ENCODE data around the gene DNAH12.

DNAH12 gene

GRCh38 chr3:57298041-57298440, 246.1 kb downstream of the DNAH12 start:
- no peak for DNase-seq

- DNase-seq, result no peak
Observed at GRCh38 chr3:57292897-57293526, 251.1 kb downstream of the DNAH12 start.

GRCh38 chr3:57292159-57292896, 251.8 kb downstream of the DNAH12 start, which contains the start of gene ASB14:
TSS of gene ASB14 (minus strand) at chr3:57292685. CDS start at chr3:57292033, 652 bp downstream.
- DNase-seq, result no peak

DNA sequence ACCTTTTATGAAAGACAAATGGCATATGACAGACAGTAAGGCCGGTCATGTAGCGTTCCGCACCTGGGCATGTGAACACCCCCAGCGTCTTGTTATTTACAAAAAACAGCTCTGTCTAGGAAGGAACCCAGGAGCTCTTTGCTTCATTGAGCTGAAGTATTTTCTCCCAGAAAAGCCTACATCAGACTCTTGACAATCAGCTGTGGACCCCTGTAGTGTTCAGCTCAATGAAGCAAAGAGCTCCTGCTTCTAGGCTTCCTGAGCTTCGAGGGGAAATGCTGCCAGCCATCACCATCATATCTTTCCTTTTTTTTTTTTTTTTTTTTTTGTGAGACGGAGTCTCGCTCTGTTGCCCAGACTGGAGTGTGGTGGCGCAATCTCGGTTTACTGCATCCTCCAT, 255.7 kb downstream of the DNAH12 start:
- no peak for DNase-seq

DNA sequence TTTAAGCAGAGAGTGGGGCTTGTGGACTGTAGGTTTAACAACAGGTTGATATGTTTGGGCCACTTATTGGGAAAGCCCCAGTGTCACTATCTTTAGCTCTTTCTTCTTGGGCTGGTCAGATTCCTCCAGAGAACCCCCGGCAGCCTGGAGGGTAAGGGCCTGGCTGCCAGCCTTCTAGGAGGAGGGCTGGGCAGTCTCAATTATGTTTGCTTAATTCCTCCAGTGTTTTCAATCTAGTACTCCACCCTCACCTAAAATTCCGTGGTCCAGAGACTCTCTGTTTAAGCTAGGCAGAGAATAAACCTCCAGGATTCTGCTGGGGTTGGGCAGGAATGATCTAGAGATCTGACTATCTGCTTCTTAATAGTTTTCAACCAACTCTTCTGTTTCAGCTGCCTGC, 256.9 kb downstream of the DNAH12 start:
- DNase-seq, result no peak

DNA sequence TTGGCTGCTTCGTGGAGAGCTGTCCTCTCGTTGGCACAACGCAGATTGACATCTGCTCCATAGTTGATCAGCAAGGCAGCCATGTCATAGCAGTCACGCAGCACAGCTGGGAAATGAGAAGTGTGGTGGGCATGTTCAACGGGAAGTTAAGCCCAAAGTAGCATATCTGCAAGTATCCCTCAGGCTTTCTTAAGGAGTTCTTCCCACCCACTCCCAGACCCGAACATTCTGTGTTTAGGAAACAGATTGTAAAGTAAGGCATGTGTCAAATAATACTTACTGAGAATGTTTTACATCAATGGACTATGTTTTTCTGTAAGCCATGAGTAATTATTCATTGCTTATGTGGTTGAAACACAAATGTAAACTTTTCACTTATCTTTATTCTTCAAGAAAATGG, 260.8 kb downstream of the DNAH12 start:
- DNase-seq, result no peak

DNA sequence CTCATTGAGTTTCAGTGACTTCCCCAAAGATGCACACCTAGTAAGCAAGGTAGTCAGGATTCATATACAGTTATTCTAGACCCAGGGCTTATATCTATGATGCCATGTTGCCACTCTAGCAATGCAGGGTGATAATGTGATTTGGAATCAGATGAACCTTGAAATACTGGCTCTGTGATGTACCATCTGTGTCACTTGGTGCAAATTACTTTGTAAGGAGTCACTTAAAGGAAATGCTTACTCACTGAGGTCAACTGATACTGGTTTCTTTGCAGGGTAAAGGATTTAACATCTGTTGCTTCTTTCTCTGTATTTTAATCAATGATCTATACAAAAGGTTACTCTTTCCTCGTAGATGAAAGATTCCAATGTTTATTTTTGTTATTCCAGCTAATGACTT, 262.4 kb downstream of the DNAH12 start:
- DNase-seq, result no peak

DNA sequence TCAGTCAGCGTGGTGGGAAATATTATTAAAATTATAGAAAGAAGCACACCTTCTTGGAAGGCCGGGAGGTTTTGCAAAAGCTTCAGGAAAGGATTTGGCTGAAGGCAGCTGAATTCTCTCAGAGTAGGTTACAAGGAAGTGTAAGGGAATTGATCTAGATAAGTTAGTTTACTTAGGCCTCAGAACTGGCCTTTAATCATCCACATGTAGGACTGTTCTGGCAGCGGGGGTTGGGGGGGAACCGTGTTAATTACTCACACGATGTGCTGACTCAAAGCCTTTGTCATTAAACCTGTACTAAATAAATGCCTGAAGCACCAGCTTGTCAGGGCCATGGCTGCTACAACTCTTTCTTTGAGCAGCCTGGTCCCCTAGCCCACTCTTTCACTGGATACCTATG, 264.5 kb downstream of the DNAH12 start:
- no peak for DNase-seq

DNA sequence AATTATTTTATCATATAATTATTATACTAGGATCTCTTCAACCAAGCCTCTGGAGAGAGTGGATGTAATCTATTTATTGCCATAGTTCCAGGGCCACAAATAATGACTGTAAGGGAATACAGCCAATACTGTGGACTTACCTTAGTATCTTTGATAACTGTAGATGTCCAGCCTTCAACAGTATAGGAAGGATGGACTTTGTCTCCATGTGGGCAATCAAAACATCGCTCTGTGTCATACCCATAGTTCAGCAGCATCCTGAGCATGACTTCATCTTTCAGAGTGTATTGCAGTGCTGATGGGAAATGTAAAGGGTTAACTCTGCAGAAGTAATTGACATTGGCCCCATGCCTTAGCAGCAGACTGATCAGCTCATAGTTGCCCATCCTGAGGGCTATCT, 265.9 kb downstream of the DNAH12 start:
- DNase-seq, result no peak

GRCh38 chr3:57275393-57275792, 268.8 kb downstream of the DNAH12 start:
- DNase-seq, result no peak

DNA sequence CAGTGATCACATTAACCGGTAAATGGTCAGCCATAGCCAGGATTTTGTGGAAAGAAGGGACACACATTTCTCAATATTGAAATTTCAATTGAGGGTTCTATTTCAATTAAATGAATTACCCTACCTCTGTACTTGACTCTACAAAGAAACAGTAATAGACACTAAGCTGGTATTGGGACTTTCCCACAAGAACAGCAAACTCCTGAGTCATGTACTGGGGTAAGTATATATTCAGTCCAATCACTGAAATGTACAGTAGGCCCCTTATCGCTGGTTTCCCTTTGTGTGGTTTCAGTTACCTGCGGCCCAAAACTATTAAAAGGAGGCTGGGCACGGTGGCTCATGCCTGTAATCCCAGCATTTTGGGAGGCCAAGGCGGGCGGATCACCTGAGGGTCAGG, 269.3 kb downstream of the DNAH12 start:
- DNase-seq, result no peak

DNA sequence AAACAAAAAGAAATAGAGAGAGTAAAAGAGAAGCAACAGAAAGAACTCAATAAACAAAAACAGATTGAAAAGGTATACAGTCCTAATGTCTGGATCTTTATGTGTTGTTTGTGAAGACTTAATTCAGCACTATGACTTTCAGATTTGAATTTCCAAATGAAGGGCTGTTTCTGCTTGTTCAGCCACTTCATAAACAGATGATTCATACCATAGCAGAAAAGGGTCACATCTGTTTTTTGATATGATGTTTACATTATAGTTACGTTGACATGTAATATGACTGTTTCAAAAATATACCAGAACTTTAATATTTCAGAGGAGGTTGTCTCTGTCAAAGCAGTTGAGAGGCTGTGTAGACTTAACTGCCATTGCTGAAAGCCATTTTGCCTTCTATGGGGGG, 275.7 kb downstream of the DNAH12 start:
- no peak for DNase-seq

DNA sequence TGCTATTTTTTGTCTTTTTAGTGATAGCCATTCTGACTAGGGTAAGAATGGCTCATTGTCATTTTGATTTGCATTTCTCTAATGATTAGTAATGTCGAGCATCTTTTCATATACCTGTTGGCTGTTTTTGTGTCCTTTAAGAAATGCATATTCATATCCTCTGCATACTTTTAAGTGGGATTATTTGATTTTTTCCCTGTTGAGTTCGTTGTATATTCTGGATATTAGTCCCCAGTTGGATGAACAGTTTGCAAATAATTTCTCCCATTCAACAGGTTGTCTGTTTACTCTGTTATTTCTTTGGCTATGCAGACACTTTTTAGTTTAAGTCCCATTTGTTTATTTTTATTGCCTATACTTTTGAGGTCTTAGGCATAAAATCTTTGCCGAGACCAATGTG, 282.2 kb downstream of the DNAH12 start:
- DNase-seq, result no peak

GRCh38 chr3:57261119-57261518, 283.0 kb downstream of the DNAH12 start:
- no peak for DNase-seq

- DNase-seq, result no peak
Observed at GRCh38 chr3:57257678-57258077, 286.5 kb downstream of the DNAH12 start.

DNA sequence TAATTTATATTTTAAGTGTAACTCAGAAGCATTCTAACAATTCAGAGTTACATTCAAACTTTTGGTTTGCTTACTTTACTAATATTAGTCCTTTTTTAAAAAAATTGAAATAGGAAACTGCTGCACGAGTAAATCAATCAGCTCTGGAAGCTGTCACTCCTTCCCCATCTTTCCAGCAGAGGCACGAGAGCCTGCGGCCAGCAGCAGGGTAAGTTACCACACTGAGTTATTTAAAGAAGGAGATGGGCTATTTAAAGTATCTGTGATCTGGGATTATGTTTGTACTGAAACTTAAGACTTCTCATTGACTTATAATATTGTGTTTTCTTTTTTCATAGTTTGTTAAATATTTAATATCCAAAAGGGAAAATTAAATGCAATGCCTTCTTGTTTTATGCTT, 287.3 kb downstream of the DNAH12 start:
- no peak for DNase-seq

GRCh38 chr3:57252404-57252803, 291.7 kb downstream of the DNAH12 start:
- DNase-seq, result no peak

- DNase-seq, result no peak
Observed at GRCh38 chr3:57244946-57245345, 299.2 kb downstream of the DNAH12 start.

Data from NCI-H446 (cell line).